A549 (cell line): ENCODE results near the gene DTX4. TPM values are rescaled to one million over a fixed set of nuclear protein-coding genes. Genes with fewer than 3 reads are reported as not detected.

ENCODE experiments used
- ATAC-seq, 2 experiments: fragments of 200-7000 bp in 1 of 2; fragments of >200 bp in 1 of 2; cut with Nextera tagmentation in 1 of 2; cut with Tn5 transposase in 1 of 2; 3 replicates each; pipeline versions ENCODE4 v1.8.0 to v1.9.1; 2018 to 2020; ENCODE audit warnings: mild to moderate bottlenecking in 1 of 2, moderate library complexity in 1 of 2
- CTCF ChIA-PET: fragments of 300-600 bp; sonication (Branson Sonifier 250); formaldehyde crosslinking; extraction: SDS; loops from one replicate; lab custom pipeline; 2021; ENCODE audit warnings: antibody characterized with exemption, inconsistent platforms; lab: Yijun Ruan, JAX
- POLR2A ChIA-PET: fragments of 350-600 bp; formaldehyde crosslinking; extraction: SDS; loops from one replicate; lab custom pipeline; 2021; ENCODE audit warnings: antibody characterized with exemption, inconsistent platforms; lab: Yijun Ruan, JAX
- DNase-seq, 2 experiments: peaks; one replicate each; pipeline versions ENCODE4 v3.0.0 to v3.0.0-alpha.2; 2011 to 2016; ENCODE audit warnings: low read depth in 1 of 2, low spot score in 1 of 2
- FAIRE-seq: peaks from 2 replicates; lab custom pipeline; 2011; peaks lifted over from hg19 to GRCh38; lab: Jason Lieb, UNC
- H3K27ac ChIP-seq, 2 experiments: fragments of >200 bp; sonication (Bioruptor Twin); formaldehyde crosslinking; 3 replicates each; pipeline ENCODE4 v1.5.1; 2016 to 2017
- H3K4me1 ChIP-seq: fragments of >200 bp; sonication (Bioruptor Twin); formaldehyde crosslinking; 3 replicates; pipeline ENCODE4 v1.6.1; 2016
- H3K4me2 ChIP-seq: fragments of >200 bp; sonication (Bioruptor Twin); formaldehyde crosslinking; 3 replicates; pipeline ENCODE4 v1.6.1; 2016
- H3K4me3 ChIP-seq: fragments of >200 bp; sonication (Bioruptor Twin); formaldehyde crosslinking; 3 replicates; pipeline ENCODE4 v1.5.1; 2016
- H3K9me3 ChIP-seq: fragments of >200 bp; sonication (Bioruptor Twin); formaldehyde crosslinking; 3 replicates; pipeline ENCODE4 v1.6.1; 2016
- BCL3 ChIP-seq: fragments of >200 bp; sonication (Bioruptor Twin); formaldehyde crosslinking; IDR thresholded peaks from 3 replicates; pipeline ENCODE4 v1.6.1; 2016
- BHLHE40 ChIP-seq: IDR thresholded peaks from 2 replicates; pipeline ENCODE4 v1.6.1; 2012; ENCODE audit warnings: low read depth, low read length, inconsistent platforms
- CBX8 ChIP-seq: fragments of 200-600 bp; sonication (generic); IDR thresholded peaks from 2 replicates; pipeline ENCODE4 v1.6.1; 2016
- CEBPB ChIP-seq, 2 experiments: fragments of >200 bp in 1 of 2; sonication (Bioruptor Twin) in 1 of 2; formaldehyde crosslinking in 1 of 2; IDR thresholded peaks; 2 replicates each; pipeline ENCODE4 v1.6.1; 2012 to 2016
- E2F6 ChIP-seq: IDR thresholded peaks from 2 replicates; pipeline ENCODE4 v1.6.1; 2012; ENCODE audit warnings: low read depth, borderline replicate concordance
- FOSB ChIP-seq: fragments of 250-450 bp; sonication (Bioruptor Pico); IDR thresholded peaks from 2 replicates; pipeline ENCODE4 v1.5.0; 2020; ENCODE audit warnings: mild to moderate bottlenecking, moderate library complexity
- FOSL2 ChIP-seq, 2 experiments: fragments of 450-650 bp in 1 of 2; fragments of >200 bp in 1 of 2; sonication (Bioruptor Twin) in 1 of 2; formaldehyde crosslinking; IDR thresholded peaks; 2 replicates each; pipeline versions ENCODE4 v1.5.0 to v1.6.1; 2016 to 2020; ENCODE audit warnings: mild to moderate bottlenecking in 1 of 2, moderate library complexity in 1 of 2
- HDAC2 ChIP-seq: fragments of 200-600 bp; sonication (generic); IDR thresholded peaks from 2 replicates; pipeline ENCODE4 v1.6.1; 2016
- HES2 ChIP-seq: fragments of >200 bp; sonication (Bioruptor Twin); formaldehyde crosslinking; IDR thresholded peaks from 2 replicates; pipeline ENCODE4 v1.6.1; 2016
- HEYL ChIP-seq: fragments of 250-450 bp; sonication (Bioruptor Pico); IDR thresholded peaks from 2 replicates; pipeline ENCODE4 v1.8.0; 2021; ENCODE audit warnings: mild to moderate bottlenecking, moderate library complexity
- HOXA7 ChIP-seq: fragments of 250-450 bp; sonication (Bioruptor Pico); IDR thresholded peaks from 2 replicates; pipeline ENCODE4 v1.5.0; 2020; ENCODE audit warnings: mild to moderate bottlenecking, moderate library complexity
- HOXB5 ChIP-seq: fragments of 250-450 bp; sonication (Bioruptor Pico); IDR thresholded peaks from 2 replicates; pipeline ENCODE4 v1.5.0; 2020; ENCODE audit warnings: mild to moderate bottlenecking, moderate library complexity
- JUN ChIP-seq, 2 experiments: fragments of >200 bp; sonication (Bioruptor Twin); formaldehyde crosslinking; IDR thresholded peaks; 2 replicates in 1 of 2; 3 replicates in 1 of 2; pipeline ENCODE4 v1.6.1; 2016 to 2017
- MAZ ChIP-seq: fragments of 150-350 bp; IDR thresholded peaks from 2 replicates; pipeline ENCODE4 v1.6.1; 2014; ENCODE audit warnings: antibody characterized with exemption, low read depth, low read length, borderline replicate concordance
- NFE2L2 ChIP-seq: fragments of 150-350 bp; conservative IDR thresholded peaks from 2 replicates; pipeline ENCODE4 v1.6.1; 2014; ENCODE audit warnings: low read length
- NR3C1 ChIP-seq: fragments of >200 bp; sonication (Bioruptor Twin); formaldehyde crosslinking; IDR thresholded peaks from 3 replicates; pipeline ENCODE4 v1.6.1; 2017
- PHF8 ChIP-seq: fragments of 200-600 bp; sonication (generic); IDR thresholded peaks from 2 replicates; pipeline ENCODE4 v1.6.1; 2016; ENCODE audit warnings: low read depth, mild to moderate bottlenecking, antibody characterized with exemption, moderate library complexity, borderline replicate concordance
- RAD21 ChIP-seq, 2 experiments: fragments of >200 bp in 1 of 2; sonication (Bioruptor Twin) in 1 of 2; formaldehyde crosslinking in 1 of 2; IDR thresholded peaks in 1 of 2; conservative IDR thresholded peaks in 1 of 2; 2 replicates in 1 of 2; 3 replicates in 1 of 2; pipeline ENCODE4 v1.6.1; 2012 to 2018; ENCODE audit warnings: inconsistent platforms in 1 of 2
- REST ChIP-seq: fragments of 200-600 bp; sonication (generic); IDR thresholded peaks from 2 replicates; pipeline ENCODE4 v1.6.1; 2016; ENCODE audit warnings: antibody characterized with exemption, mild to moderate bottlenecking, moderate library complexity
- SMC3 ChIP-seq: fragments of >200 bp; sonication (Bioruptor Twin); formaldehyde crosslinking; IDR thresholded peaks from 3 replicates; pipeline ENCODE4 v1.6.1; 2018; ENCODE audit warnings: inconsistent platforms
- TFCP2L1 ChIP-seq: fragments of 250-450 bp; sonication (Bioruptor Pico); IDR thresholded peaks from 2 replicates; pipeline ENCODE4 v1.5.0; 2021; ENCODE audit warnings: mild to moderate bottlenecking
- ZC3H11A ChIP-seq: fragments of 450-650 bp; IDR thresholded peaks from 2 replicates; pipeline ENCODE4 v1.6.1; 2014; ENCODE audit warnings: antibody characterized with exemption, mild to moderate bottlenecking
- ZFP36 ChIP-seq: fragments of 450-650 bp; IDR thresholded peaks from 2 replicates; pipeline ENCODE4 v1.6.1; 2014; ENCODE audit warnings: borderline replicate concordance; ENCODE audit not compliant: partially characterized antibody
- WGBS: methylation state at CpG from one replicate; pipeline ENCODE4 v1.1.6; 2017; ENCODE audit errors: missing lambda C conversion rate; 5-methylcytosine and 5-hydroxymethylcytosine counted together
- polyA plus RNA-seq, 4 experiments: library from polyadenylated mRNA; depleted of rRNA in 3 of 4; stranded (reverse); fragments of >200 nt; fragmentation: RNase III in 1 of 4; extraction: RNeasy Plus Mini Kit Qiagen cat#74134 plus additional on column Dnase treatment in 1 of 4; gene quantifications; 2 replicates in 3 of 4; 3 replicates in 1 of 4; pipeline ENCODE4 v1.2.3, GENCODE V29; 2011 to 2017

DTX4 gene
- polyA plus RNA-seq, 2 of the 4 experiments (the other 2 are of a cell fraction) = 0.97 to 3.1 TPM

GRCh38 chr11:59247531-59248227 lies 75.7 kb downstream of the DTX4 start:
- peak in 1 of 2 experiments; percentile 27 for DNase-seq
- Histone ChIP-seq H3K4me1 (no peaks in the 10 kb centered on the region), H3K9me3 (no peaks in the 10 kb centered on the region), H3K27ac (no peak overlapping the region), H3K4me3 (no peak overlapping the region), H3K4me2 (no peak overlapping the region)
- no peak for ATAC-seq
- ChIA-PET CTCF (interaction anchor here (1.5 to 1.6 kb wide), 2 partner anchors 76 kb away, joined by 4 to 6 read pairs; partner anchors contain the start of gene DTX4), POLR2A (no interaction called here)
- WGBS = 1% methylated on average over 2 of the region's 2 CpGs
- TF ChIP-seq CEBPB (IDR thresholded peaks at IDR 0.05) (no peak), MAZ (no peak), REST (no peak)
- no peak for FAIRE-seq

- DNase-seq (no peak), FAIRE-seq (no peak), ATAC-seq (no peak)
- 56% methylated on average over 7 of the region's 7 CpGs for WGBS
- H3K9me3 ChIP-seq = no peaks in the 10 kb centered on the region
- ChIA-PET CTCF (interaction anchor here (1.5 kb wide), 2 partner anchors 13 to 78 kb away, joined by 3 to 4 read pairs; partner anchors contain the start of gene DTX4), POLR2A (no interaction called here)
- no peaks in the 10 kb centered on the region for H3K4me1 ChIP-seq
- no peak overlapping the region for H3K27ac ChIP-seq
- TF ChIP-seq CEBPB (IDR thresholded peaks at IDR 0.05) = 0 out of 4 replicates have a peak, but pooled peaks of 1 of the 2 experiments have one; percentile 6
- no peak for TF ChIP-seq JUN (IDR thresholded peaks at IDR 0.05)
- TF ChIP-seq SMC3 = no peak
- H3K4me2 ChIP-seq = no peak overlapping the region
- H3K4me3 ChIP-seq = no peak overlapping the region
These were observed 77.6 kb downstream of the DTX4 start for GRCh38 chr11:59249535-59249934.

GRCh38 chr11:59253001-59253400 lies 81.1 kb downstream of the DTX4 start:
- 64% methylated on average over 2 of the region's 2 CpGs for WGBS
- FAIRE-seq = no peak
- no peak for ATAC-seq

More at GRCh38 chr11:59253001-59253400, 81.1 kb downstream of the DTX4 start:
- Histone ChIP-seq H3K9me3 (no peaks in the 10 kb centered on the region), H3K4me2 (no peak overlapping the region), H3K4me3 (no peak overlapping the region), H3K27ac (no peak overlapping the region), H3K4me1 (no peaks in the 10 kb centered on the region)
- TF ChIP-seq NFE2L2 (no peak), SMC3 (no peak), RAD21 (conservative IDR thresholded peaks at IDR 0.05 in 1 of 2, IDR thresholded peaks at IDR 0.05 in 1 of 2) (no peak), HEYL (CRISPR knock-in tag) (no peak), BHLHE40 (no peak), ZFP36 (no peak), NR3C1 (no peak), PHF8 (no peak), FOSB (CRISPR knock-in tag) (no peak), JUN (IDR thresholded peaks at IDR 0.05) (no peak), TFCP2L1 (no peak), HOXA7 (no peak), HES2 (no peak), ZC3H11A (no peak), CBX8 (no peak), FOSL2 (IDR thresholded peaks at IDR 0.05) (no peak), FOSL2 (CRISPR knock-in tag; IDR thresholded peaks at IDR 0.05) (no peak), E2F6 (no peak), HOXB5 (no peak), HDAC2 (no peak), BCL3 (no peak)
- DNase-seq = no peak
- ChIA-PET CTCF (no interaction called here), POLR2A (no interaction called here)
